ENCODE results near the gene ALG5.

DNA sequence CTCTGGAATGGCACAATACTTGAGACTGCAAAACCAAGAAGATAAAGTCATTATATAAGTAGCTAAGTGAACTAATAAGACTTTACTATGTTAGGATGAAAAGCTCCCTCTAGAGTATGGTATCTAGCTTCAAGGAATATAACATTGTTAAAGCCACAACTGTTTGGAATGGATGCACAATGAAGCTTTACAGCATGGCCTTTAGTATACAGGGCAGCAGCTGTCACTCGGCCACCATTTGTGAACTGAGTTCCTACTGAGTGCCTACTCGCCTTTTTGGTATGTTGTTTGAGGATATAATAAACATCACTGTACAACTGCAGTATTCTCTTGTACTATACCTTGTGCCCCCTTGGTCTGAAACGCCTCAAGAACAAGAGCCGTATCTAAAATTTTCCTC, 6.8 kb downstream of the ALG5 start:
- no peak for TF ChIP-seq EZH2 (IDR thresholded peaks at IDR 0.05; ENCODE audit: borderline replicate concordance, low read depth, low read length, severe bottlenecking)
- TF ChIP-seq, protein P1, sequence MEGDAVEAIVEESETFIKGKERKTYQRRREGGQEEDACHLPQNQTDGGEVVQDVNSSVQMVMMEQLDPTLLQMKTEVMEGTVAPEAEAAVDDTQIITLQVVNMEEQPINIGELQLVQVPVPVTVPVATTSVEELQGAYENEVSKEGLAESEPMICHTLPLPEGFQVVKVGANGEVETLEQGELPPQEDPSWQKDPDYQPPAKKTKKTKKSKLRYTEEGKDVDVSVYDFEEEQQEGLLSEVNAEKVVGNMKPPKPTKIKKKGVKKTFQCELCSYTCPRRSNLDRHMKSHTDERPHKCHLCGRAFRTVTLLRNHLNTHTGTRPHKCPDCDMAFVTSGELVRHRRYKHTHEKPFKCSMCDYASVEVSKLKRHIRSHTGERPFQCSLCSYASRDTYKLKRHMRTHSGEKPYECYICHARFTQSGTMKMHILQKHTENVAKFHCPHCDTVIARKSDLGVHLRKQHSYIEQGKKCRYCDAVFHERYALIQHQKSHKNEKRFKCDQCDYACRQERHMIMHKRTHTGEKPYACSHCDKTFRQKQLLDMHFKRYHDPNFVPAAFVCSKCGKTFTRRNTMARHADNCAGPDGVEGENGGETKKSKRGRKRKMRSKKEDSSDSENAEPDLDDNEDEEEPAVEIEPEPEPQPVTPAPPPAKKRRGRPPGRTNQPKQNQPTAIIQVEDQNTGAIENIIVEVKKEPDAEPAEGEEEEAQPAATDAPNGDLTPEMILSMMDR (IDR thresholded peaks at IDR 0.05; ENCODE audit: borderline replicate concordance, extremely low read depth, low read length, poor library complexity, severe bottlenecking), result no peak
